MM.1S (cell line): ENCODE results near the gene ATP6V1F.

Source experiments
- DNase-seq: peaks from one replicate; pipeline ENCODE4 v3.0.0-alpha.2; 2015
- H2AFZ ChIP-seq: fragments of 300-600 bp; sonication (generic); 2 replicates; pipeline ENCODE4 v1.6.0; 2016; ENCODE audit warnings: antibody characterized with exemption, low read length
- H3F3A ChIP-seq: fragments of 300-600 bp; sonication (generic); 2 replicates; pipeline ENCODE4 v1.6.1; 2016; ENCODE audit warnings: mild to moderate bottlenecking, antibody characterized with exemption, low read length, moderate library complexity, mixed read lengths; ENCODE audit not compliant: insufficient read depth
- H3K27ac ChIP-seq: fragments of 300-600 bp; sonication (generic); 2 replicates; pipeline ENCODE4 v1.5.1; 2016; ENCODE audit warnings: mild to moderate bottlenecking, low read length
- H3K27me3 ChIP-seq: fragments of 300-600 bp; sonication (generic); replicated peaks from 2 replicates; pipeline ENCODE4 v1.6.0; 2016; ENCODE audit warnings: low read length; ENCODE audit not compliant: insufficient read depth
- H3K36me3 ChIP-seq: fragments of 300-600 bp; sonication (generic); replicated peaks from 2 replicates; pipeline ENCODE4 v1.6.1; 2016; ENCODE audit warnings: mild to moderate bottlenecking, low read length, mixed read lengths; ENCODE audit not compliant: insufficient read depth
- H3K4me1 ChIP-seq: fragments of 300-600 bp; sonication (generic); 2 replicates; pipeline ENCODE4 v1.6.1; 2016; ENCODE audit warnings: low read length, mixed read lengths
- H3K4me2 ChIP-seq: fragments of 300-600 bp; sonication (generic); 2 replicates; pipeline ENCODE4 v1.6.0; 2016; ENCODE audit warnings: low read depth, low read length
- H3K4me3 ChIP-seq: fragments of 300-600 bp; sonication (generic); 2 replicates; pipeline ENCODE4 v1.5.1; 2016; ENCODE audit warnings: low read length, mixed read lengths
- H3K79me2 ChIP-seq: fragments of 300-600 bp; sonication (generic); 2 replicates; pipeline ENCODE4 v1.6.1; 2016; ENCODE audit warnings: mixed run types, low read length, mixed read lengths
- H3K9ac ChIP-seq: fragments of 300-600 bp; sonication (generic); 2 replicates; pipeline ENCODE4 v1.6.1; 2016; ENCODE audit warnings: low read length, mixed read lengths
- H3K9me2 ChIP-seq: fragments of 300-600 bp; sonication (generic); replicated peaks from 2 replicates; pipeline ENCODE4 v1.6.1; 2016; ENCODE audit warnings: mild to moderate bottlenecking, low read length, mixed read lengths; ENCODE audit not compliant: insufficient read depth
- H3K9me3 ChIP-seq: fragments of 300-600 bp; sonication (generic); replicated peaks from 2 replicates; pipeline ENCODE4 v1.6.1; 2016; ENCODE audit warnings: mild to moderate bottlenecking, low read length, mixed read lengths; ENCODE audit not compliant: insufficient read depth
- H4K20me1 ChIP-seq: fragments of 300-600 bp; sonication (generic); 2 replicates; pipeline ENCODE4 v1.6.1; 2016; ENCODE audit warnings: mild to moderate bottlenecking, low read length, moderate library complexity, mixed read lengths; ENCODE audit not compliant: insufficient read depth
- EZH2 ChIP-seq: fragments of 300-600 bp; sonication (generic); optimal IDR thresholded peaks from 2 replicates; pipeline ENCODE3; 2017; ENCODE audit warnings: low read depth, mild to moderate bottlenecking, antibody characterized with exemption, low read length, mixed read lengths
- EZH2phosphoT487 ChIP-seq: fragments of 300-600 bp; sonication (generic); IDR thresholded peaks from 2 replicates; pipeline ENCODE4 v1.6.1; 2018; ENCODE audit warnings: antibody characterized with exemption, low read length
- TF ChIP-seq, protein P1 (sequence below): fragments of 300-600 bp; sonication (generic); IDR thresholded peaks from 2 replicates; pipeline ENCODE4 v1.5.1; 2016; ENCODE audit warnings: antibody characterized with exemption, low read length, mixed read lengths

Gene ATP6V1F

DNA sequence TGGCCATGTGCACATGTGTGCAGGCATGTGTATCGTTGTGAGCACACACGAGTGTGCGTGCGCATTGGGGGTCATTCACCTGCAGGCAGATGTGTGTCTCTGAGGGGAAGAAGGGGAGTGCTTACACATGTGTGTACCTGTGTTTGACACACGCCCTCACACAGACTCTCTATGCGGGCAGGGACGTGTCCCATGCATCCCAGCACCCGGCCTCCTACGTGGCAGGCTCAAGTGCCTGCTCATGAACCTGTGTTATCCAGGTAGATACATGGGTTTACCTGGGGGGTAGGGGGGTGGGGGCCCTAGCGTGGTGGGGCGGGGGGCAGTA lies 29.2 kb downstream of the ATP6V1F start:
- Histone ChIP-seq H3K9me3 (no peaks in the 10 kb centered on the region), H3K27ac (no peak overlapping the region), H3K9me2 (no peaks in the 10 kb centered on the region), H3K4me2 (no peak overlapping the region), H4K20me1 (no peaks in the 10 kb centered on the region), H3K9ac (no peak overlapping the region), H3K27me3 (peaks cover 25% of the 10 kb centered on the region), H3K4me1 (no peaks in the 10 kb centered on the region), H3F3A (no peaks in the 10 kb centered on the region), H3K4me3 (no peak overlapping the region), H3K36me3 (no peaks in the 10 kb centered on the region), H2AFZ (no peak overlapping the region), H3K79me2 (no peaks in the 10 kb centered on the region)
- TF ChIP-seq EZH2 (no peak), EZH2phosphoT487 (no peak)
- TF ChIP-seq, protein P1, sequence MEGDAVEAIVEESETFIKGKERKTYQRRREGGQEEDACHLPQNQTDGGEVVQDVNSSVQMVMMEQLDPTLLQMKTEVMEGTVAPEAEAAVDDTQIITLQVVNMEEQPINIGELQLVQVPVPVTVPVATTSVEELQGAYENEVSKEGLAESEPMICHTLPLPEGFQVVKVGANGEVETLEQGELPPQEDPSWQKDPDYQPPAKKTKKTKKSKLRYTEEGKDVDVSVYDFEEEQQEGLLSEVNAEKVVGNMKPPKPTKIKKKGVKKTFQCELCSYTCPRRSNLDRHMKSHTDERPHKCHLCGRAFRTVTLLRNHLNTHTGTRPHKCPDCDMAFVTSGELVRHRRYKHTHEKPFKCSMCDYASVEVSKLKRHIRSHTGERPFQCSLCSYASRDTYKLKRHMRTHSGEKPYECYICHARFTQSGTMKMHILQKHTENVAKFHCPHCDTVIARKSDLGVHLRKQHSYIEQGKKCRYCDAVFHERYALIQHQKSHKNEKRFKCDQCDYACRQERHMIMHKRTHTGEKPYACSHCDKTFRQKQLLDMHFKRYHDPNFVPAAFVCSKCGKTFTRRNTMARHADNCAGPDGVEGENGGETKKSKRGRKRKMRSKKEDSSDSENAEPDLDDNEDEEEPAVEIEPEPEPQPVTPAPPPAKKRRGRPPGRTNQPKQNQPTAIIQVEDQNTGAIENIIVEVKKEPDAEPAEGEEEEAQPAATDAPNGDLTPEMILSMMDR, result no peak
- DNase-seq, result no peak

DNA sequence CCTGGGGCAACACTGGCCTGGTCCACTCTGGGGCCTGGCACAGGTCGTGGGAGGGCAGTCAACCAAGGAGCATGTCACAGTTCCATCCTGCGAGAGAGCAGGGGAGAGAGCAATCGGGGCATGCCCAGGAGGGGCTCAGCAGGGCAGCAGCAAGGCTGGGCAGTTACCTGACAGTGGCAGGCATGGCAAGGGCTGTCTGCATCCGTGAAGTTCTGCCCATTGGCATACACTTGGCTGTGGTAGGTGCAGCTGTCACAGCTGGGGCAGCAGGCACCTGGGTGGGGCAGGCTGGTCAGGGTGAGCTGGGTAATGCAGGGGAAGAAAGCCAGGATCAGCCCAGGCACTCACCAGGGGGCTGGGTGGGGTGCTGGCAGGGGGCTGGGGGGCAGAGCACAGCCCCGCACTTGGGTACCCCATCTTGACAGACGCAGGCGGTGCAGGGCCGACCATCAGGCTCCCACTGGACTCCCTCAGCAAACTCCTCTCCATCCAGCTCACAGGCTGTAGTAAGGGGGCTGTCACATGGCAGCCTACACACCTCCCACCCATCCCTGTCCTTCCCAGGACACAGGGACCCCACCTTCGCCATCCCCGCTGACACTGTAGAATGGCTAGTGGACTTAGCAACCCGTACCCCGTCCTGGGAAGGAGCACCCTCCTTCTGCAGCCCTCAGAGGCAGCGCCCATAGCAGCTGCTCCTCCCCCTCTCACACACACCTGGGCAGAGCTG lies 30.0 kb downstream of the ATP6V1F start:
- no peaks in the 10 kb centered on the region for H3K9me2 ChIP-seq
- no peaks in the 10 kb centered on the region for H3K36me3 ChIP-seq
- no peaks in the 10 kb centered on the region for H4K20me1 ChIP-seq
- no peak for DNase-seq
- no peaks in the 10 kb centered on the region for H3K9me3 ChIP-seq
- TF ChIP-seq EZH2 (no peak), EZH2phosphoT487 (no peak)
- TF ChIP-seq, protein P1, result no peak
- H3K9ac ChIP-seq, result no peak overlapping the region
- no peak overlapping the region for H3K4me3 ChIP-seq
- no peak overlapping the region for H3K4me2 ChIP-seq
- peaks cover 25% of the 10 kb centered on the region for H3K27me3 ChIP-seq
- no peaks in the 10 kb centered on the region for H3K79me2 ChIP-seq
- no peak overlapping the region for H3K27ac ChIP-seq
- H3F3A ChIP-seq, result no peaks in the 10 kb centered on the region
- H3K4me1 ChIP-seq, result no peaks in the 10 kb centered on the region
- H2AFZ ChIP-seq, result no peak overlapping the region

DNA sequence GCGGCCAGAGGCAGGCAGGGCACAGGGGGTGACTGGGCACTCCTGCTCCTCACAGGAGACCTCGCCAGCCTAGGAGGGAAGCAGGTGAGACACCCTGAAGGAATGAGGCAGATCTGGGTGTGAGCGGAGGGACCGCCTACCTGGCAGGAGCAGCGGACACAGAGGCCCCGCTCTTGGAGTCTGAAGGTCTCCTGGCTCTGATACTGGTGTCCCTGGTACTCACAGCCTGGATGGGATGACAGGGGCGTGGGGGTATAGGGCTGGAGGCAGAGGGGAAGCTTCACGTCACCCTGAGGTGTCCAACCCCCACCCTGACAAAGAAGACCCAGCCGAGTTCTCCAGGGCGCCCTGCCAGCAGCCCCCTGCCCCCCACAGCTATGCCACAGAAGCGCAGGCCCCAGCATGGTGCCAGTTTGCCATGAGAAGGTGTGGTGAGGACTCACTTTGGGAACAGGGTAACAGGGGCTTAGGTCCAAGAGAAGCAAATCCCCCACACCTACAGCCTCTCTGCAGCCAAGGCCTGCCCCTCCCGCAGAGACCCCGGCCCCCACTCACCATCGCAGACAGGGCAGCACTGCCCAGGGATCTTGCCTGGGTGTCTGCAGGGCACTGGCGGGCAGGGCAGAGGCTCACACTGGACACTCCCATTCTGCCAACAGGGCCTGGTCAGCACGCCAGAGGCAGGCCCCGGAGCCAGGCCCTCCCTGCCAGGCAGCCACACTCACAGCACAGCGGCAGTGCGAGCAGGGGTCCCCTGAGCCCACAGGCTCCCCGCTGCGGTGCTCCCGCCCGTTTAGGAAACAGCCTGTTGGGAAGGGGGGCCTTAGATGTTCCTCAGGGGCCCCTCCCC lies 30.8 kb downstream of the ATP6V1F start:
- no peak for TF ChIP-seq EZH2phosphoT487
- TF ChIP-seq, protein P1, result no peak
- no peak for TF ChIP-seq EZH2
- H3K79me2 ChIP-seq, result no peaks in the 10 kb centered on the region
- no peaks in the 10 kb centered on the region for H3K4me1 ChIP-seq
- H2AFZ ChIP-seq, result no peak overlapping the region
- H3K9ac ChIP-seq, result no peak overlapping the region
- H3K27ac ChIP-seq, result no peak overlapping the region
- peaks cover 25% of the 10 kb centered on the region for H3K27me3 ChIP-seq
- H3F3A ChIP-seq, result no peaks in the 10 kb centered on the region
- H3K4me3 ChIP-seq, result no peak overlapping the region
- no peaks in the 10 kb centered on the region for H3K36me3 ChIP-seq
- no peak for DNase-seq
- H3K9me2 ChIP-seq, result no peaks in the 10 kb centered on the region
- no peak overlapping the region for H3K4me2 ChIP-seq
- no peaks in the 10 kb centered on the region for H4K20me1 ChIP-seq
- H3K9me3 ChIP-seq, result no peaks in the 10 kb centered on the region
